OCI-LY1 (cell line): Measurements from ENCODE around the gene SSBP4.

ENCODE experiments used
- H2AFZ ChIP-seq: fragments of 200-600 bp; sonication (generic), shearing (Covaris generic); 2 replicates; pipeline ENCODE4 v1.6.0; 2014; ENCODE audit warnings: antibody characterized with exemption, mild to moderate bottlenecking, low read length
- H3F3A ChIP-seq: fragments of 200-600 bp; sonication (generic), shearing (Covaris generic); 2 replicates; pipeline ENCODE4 v1.6.0; 2014; ENCODE audit warnings: mild to moderate bottlenecking, antibody characterized with exemption, low read length, moderate library complexity; ENCODE audit not compliant: insufficient read depth
- H3K27ac ChIP-seq: fragments of 200-600 bp; sonication (generic); 2 replicates; pipeline ENCODE4 v1.5.1; 2014; ENCODE audit warnings: low read length, mixed run types, mild to moderate bottlenecking, low read depth; ENCODE audit not compliant: poor library complexity, severe bottlenecking
- H3K27me3 ChIP-seq: fragments of 200-600 bp; sonication (generic); 2 replicates; pipeline ENCODE4 v1.6.0; 2014; ENCODE audit warnings: antibody characterized with exemption, mild to moderate bottlenecking, low read length, moderate library complexity; ENCODE audit not compliant: insufficient read depth
- H3K36me3 ChIP-seq: fragments of 200-600 bp; sonication (generic); 2 replicates; pipeline ENCODE4 v1.6.1; 2014; ENCODE audit warnings: mild to moderate bottlenecking, antibody characterized with exemption, low read length, moderate library complexity, mixed read lengths; ENCODE audit not compliant: insufficient read depth
- H3K4me1 ChIP-seq: fragments of 200-600 bp; sonication (generic); 2 replicates; pipeline ENCODE4 v1.5.1; 2014; ENCODE audit warnings: mild to moderate bottlenecking, low read length, moderate library complexity; ENCODE audit not compliant: insufficient read depth, severe bottlenecking
- H3K4me2 ChIP-seq: fragments of 200-600 bp; sonication (generic), shearing (Covaris generic); 2 replicates; pipeline ENCODE4 v1.6.1; 2014; ENCODE audit warnings: low read length
- H3K4me3 ChIP-seq: fragments of 200-600 bp; sonication (generic); 2 replicates; pipeline ENCODE4 v1.5.1; 2014; ENCODE audit warnings: low read length, low read depth, mild to moderate bottlenecking, mixed read lengths; ENCODE audit not compliant: poor library complexity, severe bottlenecking
- H3K79me2 ChIP-seq: fragments of 200-600 bp; shearing (Covaris generic); 2 replicates; pipeline ENCODE4 v1.6.1; 2016; ENCODE audit warnings: mixed run types, low read length, mixed read lengths; ENCODE audit not compliant: insufficient read depth
- H3K9ac ChIP-seq: fragments of 200-600 bp; sonication (generic), shearing (Covaris generic); 2 replicates; pipeline ENCODE4 v1.6.1; 2014; ENCODE audit warnings: mild to moderate bottlenecking, low read length, mixed read lengths
- H3K9me2 ChIP-seq: fragments of 200-600 bp; sonication (generic), shearing (Covaris generic); 2 replicates; pipeline ENCODE4 v1.6.1; 2014; ENCODE audit warnings: low read depth, mild to moderate bottlenecking, low read length, mixed read lengths
- H3K9me3 ChIP-seq: fragments of 200-600 bp; shearing (Covaris generic); 2 replicates; pipeline ENCODE4 v1.6.1; 2014; ENCODE audit warnings: low read length, mixed read lengths
- H4K20me1 ChIP-seq: fragments of 200-600 bp; sonication (generic), shearing (Covaris generic); 2 replicates; pipeline ENCODE4 v1.6.0; 2016; ENCODE audit warnings: mild to moderate bottlenecking, low read length; ENCODE audit not compliant: insufficient read depth
- EZH2 ChIP-seq: fragments of 200-600 bp; sonication (generic), shearing (Covaris generic); IDR thresholded peaks from 2 replicates; pipeline ENCODE4 v1.8.0; 2017; ENCODE audit warnings: borderline replicate concordance, mixed run types, mild to moderate bottlenecking, antibody characterized with exemption, low read length, moderate library complexity, mixed read lengths
- TF ChIP-seq, protein P1 (sequence below): fragments of 200-600 bp; sonication (generic), shearing (Covaris generic); IDR thresholded peaks from 2 replicates; pipeline ENCODE4 v1.5.1; 2017; ENCODE audit warnings: mild to moderate bottlenecking, antibody characterized with exemption, low read length, moderate library complexity, mixed read lengths

The SSBP4 gene

DNA sequence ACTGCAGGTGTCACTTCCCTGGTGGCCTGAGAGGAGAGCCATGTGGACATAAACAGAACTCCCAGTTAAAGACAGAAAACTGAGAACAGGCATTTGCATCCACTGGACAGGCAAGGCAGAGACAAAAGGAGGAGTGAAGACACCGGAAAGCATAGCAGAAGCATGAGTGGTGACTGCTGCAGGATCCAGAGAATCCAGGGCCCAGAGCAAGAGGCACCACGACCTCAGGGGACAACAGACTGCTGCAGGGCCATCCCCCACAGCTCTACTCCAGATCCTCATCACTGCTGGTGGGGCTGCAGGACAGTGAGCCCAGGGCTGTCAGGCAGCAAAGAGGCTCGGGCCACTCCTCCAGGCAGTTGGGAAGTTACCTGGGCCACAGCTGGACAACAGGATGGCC is 33.2 kb downstream of the SSBP4 start:
- H3K36me3 ChIP-seq: peaks cover 15% of the 10 kb centered on the region
- no peak overlapping the region for H2AFZ ChIP-seq
- H3K27ac ChIP-seq: no peak overlapping the region
- TF ChIP-seq, protein P1, sequence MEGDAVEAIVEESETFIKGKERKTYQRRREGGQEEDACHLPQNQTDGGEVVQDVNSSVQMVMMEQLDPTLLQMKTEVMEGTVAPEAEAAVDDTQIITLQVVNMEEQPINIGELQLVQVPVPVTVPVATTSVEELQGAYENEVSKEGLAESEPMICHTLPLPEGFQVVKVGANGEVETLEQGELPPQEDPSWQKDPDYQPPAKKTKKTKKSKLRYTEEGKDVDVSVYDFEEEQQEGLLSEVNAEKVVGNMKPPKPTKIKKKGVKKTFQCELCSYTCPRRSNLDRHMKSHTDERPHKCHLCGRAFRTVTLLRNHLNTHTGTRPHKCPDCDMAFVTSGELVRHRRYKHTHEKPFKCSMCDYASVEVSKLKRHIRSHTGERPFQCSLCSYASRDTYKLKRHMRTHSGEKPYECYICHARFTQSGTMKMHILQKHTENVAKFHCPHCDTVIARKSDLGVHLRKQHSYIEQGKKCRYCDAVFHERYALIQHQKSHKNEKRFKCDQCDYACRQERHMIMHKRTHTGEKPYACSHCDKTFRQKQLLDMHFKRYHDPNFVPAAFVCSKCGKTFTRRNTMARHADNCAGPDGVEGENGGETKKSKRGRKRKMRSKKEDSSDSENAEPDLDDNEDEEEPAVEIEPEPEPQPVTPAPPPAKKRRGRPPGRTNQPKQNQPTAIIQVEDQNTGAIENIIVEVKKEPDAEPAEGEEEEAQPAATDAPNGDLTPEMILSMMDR: no peak
- no peak for TF ChIP-seq EZH2
- H3K4me2 ChIP-seq: no peak overlapping the region
- H3K79me2 ChIP-seq: no peaks in the 10 kb centered on the region
- H3F3A ChIP-seq: no peaks in the 10 kb centered on the region
- no peaks in the 10 kb centered on the region for H3K9me3 ChIP-seq
- H3K9me2 ChIP-seq: no peaks in the 10 kb centered on the region
- H3K9ac ChIP-seq: no peak overlapping the region
- no peaks in the 10 kb centered on the region for H3K27me3 ChIP-seq
- no peaks in the 10 kb centered on the region for H3K4me1 ChIP-seq
- H3K4me3 ChIP-seq: no peak overlapping the region
- H4K20me1 ChIP-seq: no peaks in the 10 kb centered on the region

DNA sequence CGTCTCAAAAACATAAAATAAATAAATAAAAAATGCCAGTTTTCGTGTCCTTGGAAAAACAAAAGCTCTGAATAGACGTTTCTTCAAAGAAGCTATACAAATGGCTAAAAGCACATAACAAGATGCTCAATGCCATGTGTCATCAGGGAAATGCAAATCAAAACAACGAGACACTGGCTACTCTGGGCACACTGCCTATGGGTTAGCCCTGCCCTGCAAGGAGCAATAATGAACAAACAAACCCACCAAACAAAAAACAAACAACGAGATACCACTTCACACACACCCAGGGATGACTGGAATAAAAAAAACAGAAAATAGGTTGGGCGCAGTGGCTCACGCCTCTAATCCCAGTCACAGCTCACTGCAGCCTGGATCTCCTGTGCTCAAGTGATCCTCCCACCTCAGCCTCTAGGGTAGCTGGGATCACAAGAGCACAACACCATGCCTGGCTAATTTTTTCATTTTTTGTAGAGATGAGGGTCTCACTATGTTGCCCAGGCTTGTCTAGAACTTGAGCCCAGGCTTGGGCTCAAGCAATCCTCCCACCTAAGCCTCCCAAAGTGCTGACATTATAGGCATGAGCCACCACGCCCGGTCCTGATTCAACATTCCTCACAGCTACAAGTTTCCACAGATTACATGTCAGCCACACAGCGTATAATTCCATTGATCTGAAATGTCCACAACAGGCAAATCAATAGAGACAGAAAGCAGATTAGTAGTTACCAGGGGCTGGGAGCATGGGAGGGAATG is 34.2 kb downstream of the SSBP4 start:
- Histone ChIP-seq H3K9me2 (no peaks in the 10 kb centered on the region), H3K79me2 (no peaks in the 10 kb centered on the region), H3K4me3 (no peak overlapping the region), H3K27me3 (no peaks in the 10 kb centered on the region), H3K36me3 (peaks cover 25% of the 10 kb centered on the region), H4K20me1 (no peaks in the 10 kb centered on the region), H3F3A (no peaks in the 10 kb centered on the region), H3K4me2 (no peak overlapping the region), H3K27ac (no peak overlapping the region), H3K9ac (no peak overlapping the region), H3K9me3 (no peaks in the 10 kb centered on the region), H2AFZ (no peak overlapping the region), H3K4me1 (no peaks in the 10 kb centered on the region)
- TF ChIP-seq, protein P1: no peak
- TF ChIP-seq EZH2: no peak

DNA sequence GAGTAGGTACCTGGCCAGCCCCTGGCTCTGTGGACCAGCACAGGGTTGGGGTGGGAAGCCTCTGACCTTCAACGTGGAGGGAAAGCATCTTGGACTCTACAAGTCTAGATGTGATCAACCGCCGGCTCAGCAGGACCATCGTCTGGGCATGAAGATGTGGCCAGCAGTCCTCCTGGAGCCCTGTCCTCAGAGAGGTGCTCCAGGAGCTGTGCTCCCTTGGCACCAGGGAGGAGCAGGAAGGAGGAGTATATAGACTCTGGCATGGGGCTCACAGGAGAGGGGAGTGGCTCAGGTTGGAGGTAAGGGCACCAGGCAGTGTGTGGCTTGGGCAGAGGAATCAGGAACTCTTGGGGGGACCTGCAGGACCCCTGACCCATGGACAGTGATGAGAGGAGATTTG is 37.1 kb downstream of the SSBP4 start:
- Histone ChIP-seq H3K79me2 (no peaks in the 10 kb centered on the region), H4K20me1 (no peaks in the 10 kb centered on the region), H3K9me3 (no peaks in the 10 kb centered on the region), H3K9ac (no peak overlapping the region), H3K27ac (no peak overlapping the region), H3K4me2 (no peak overlapping the region), H3K4me3 (no peak overlapping the region), H3K27me3 (no peaks in the 10 kb centered on the region), H3F3A (no peaks in the 10 kb centered on the region), H3K36me3 (peaks cover 29% of the 10 kb centered on the region), H3K4me1 (no peaks in the 10 kb centered on the region), H3K9me2 (no peaks in the 10 kb centered on the region), H2AFZ (no peak overlapping the region)
- no peak for TF ChIP-seq EZH2
- TF ChIP-seq, protein P1: no peak
